NT2/D1 (cell line): ENCODE results near the gene SPTAN1.

Experiments
- SUZ12 ChIP-seq: IDR thresholded peaks from 2 replicates; pipeline ENCODE4 v1.6.1; 2011; ENCODE audit not compliant: insufficient read length, insufficient read depth; ENCODE audit errors: extremely low read depth
- YY1 ChIP-seq: IDR thresholded peaks from 2 replicates; pipeline ENCODE4 v1.6.1; 2011; ENCODE audit not compliant: insufficient read length, insufficient read depth
- ZNF274 ChIP-seq: IDR thresholded peaks from 2 replicates; pipeline ENCODE4 v1.6.1; 2011; ENCODE audit warnings: mild to moderate bottlenecking, low read depth, low read length

- TF ChIP-seq ZNF274, result no peak
- no peak for TF ChIP-seq SUZ12
- no peak for TF ChIP-seq YY1
Observed at GRCh38 chr9:128621730-128622455, 69.5 kb downstream of the SPTAN1 start.
